Lower leg skin (tissue), 3 donors: ENCODE data around the gene ARL6IP5.

Experiments
- POLR2A ChIP-seq, 2 donors: fragments of 450-650 bp; IDR thresholded peaks; one replicate each; pipeline ENCODE4 v1.6.1; 2016 to 2017; ENCODE audit warnings: antibody characterized with exemption in 2 of 2, mild to moderate bottlenecking in 1 of 2, moderate library complexity in 1 of 2
- TF ChIP-seq, protein P1 (sequence below), 3 donors: fragments of 450-650 bp; IDR thresholded peaks; one replicate each; pipeline ENCODE4 v1.5.1; 2016; ENCODE audit warnings: antibody characterized with exemption in 3 of 3, mild to moderate bottlenecking in 3 of 3, moderate library complexity in 2 of 3

DNA sequence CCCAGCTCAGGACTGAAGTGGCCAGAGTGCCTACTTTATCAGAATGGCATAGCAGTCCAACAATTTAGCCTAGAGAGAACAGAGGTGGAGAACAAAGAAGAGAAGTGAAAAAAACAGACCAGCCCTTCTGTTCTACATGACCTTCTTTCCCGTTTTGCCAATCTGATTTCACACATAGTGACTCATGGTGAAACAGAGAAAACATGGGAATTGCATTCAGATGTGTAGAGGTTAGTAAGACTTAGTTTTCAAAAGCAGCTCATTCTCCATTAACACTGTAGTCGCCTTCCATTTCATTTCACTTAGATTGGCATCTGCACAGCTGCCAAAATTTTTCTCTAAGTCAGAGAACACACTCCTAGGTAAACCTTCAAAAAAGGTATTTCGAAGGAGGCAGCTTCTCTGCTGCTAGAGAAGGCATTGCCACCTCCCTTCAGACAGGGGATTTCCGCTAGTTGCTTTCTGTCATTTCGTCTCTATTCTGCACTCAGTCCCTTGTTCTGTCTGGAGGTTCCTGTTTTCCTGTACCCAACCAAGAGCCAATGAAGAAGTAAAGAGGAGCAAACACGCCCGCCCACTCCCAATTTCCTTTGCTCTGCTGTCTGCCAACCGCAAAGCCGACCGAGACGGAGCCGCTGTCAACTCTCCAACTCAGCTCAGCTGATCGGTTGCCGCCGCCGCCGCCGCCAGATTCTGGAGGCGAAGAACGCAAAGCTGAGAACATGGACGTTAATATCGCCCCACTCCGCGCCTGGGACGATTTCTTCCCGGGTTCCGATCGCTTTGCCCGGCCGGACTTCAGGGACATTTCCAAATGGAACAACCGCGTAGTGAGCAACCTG, at the start of gene ARL6IP5:
- TF ChIP-seq, protein P1, sequence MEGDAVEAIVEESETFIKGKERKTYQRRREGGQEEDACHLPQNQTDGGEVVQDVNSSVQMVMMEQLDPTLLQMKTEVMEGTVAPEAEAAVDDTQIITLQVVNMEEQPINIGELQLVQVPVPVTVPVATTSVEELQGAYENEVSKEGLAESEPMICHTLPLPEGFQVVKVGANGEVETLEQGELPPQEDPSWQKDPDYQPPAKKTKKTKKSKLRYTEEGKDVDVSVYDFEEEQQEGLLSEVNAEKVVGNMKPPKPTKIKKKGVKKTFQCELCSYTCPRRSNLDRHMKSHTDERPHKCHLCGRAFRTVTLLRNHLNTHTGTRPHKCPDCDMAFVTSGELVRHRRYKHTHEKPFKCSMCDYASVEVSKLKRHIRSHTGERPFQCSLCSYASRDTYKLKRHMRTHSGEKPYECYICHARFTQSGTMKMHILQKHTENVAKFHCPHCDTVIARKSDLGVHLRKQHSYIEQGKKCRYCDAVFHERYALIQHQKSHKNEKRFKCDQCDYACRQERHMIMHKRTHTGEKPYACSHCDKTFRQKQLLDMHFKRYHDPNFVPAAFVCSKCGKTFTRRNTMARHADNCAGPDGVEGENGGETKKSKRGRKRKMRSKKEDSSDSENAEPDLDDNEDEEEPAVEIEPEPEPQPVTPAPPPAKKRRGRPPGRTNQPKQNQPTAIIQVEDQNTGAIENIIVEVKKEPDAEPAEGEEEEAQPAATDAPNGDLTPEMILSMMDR (IDR thresholded peaks at IDR 0.05): no peak
- TF ChIP-seq POLR2A (IDR thresholded peaks at IDR 0.05): no peak
